Measurements from ENCODE around the gene BCAP29.
"Not testable (repeated sequence)": the region's sequence is repeated elsewhere in the genome, so short reads cannot be mapped to it uniquely, and the experiment has no call there.

BCAP29 gene

GRCh38 chr7:107628461-107629064 is 48.5 kb downstream of the BCAP29 start:
- DNase-seq = no peak

- DNase-seq = no peak
Measured at GRCh38 chr7:107630342-107630741, 50.3 kb downstream of the BCAP29 start.

DNA sequence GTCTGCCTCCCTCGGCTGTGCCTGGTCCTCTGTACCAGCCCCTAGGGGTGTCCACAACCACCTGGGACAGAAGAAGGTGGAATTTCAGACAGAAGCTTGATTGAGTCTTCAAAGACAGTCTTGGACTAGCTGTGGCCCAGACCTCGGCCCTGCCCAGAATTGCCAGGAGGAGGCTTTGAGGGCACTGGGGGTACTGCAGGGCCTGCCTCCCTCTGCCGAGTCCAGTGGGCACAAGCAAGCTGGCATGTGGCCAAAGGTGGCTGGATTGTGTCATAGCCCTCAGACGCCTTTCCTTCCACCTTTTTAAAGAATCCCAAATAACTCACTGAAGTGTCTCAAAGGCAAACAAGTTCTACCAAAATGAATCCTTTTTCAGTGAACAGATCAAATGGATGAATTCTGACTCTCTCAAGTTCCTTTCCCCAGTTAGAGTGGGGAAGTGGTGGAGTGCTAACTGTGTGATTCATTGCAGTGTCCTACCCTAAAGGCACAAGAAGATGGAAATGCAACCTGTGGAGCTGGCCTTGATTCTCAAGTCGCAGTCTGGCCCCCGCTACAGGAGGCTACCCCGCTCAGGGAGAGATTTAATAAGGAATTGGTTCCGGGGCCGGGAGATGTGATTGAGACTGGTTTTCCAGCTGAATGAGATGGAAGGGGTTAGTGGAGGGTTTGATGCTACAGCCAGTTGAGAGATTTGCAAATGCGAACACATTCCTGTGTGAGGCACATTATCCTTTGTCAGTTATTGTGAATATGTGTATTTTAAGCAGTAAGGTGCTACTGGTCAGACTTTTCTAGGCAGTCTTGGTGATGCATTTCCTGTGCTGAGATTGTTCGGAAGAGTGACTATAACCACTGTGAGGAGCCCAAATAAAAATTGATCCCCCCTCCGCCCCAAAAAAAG is 51.8 kb downstream of the BCAP29 start:
- DNase-seq = no peak

DNA sequence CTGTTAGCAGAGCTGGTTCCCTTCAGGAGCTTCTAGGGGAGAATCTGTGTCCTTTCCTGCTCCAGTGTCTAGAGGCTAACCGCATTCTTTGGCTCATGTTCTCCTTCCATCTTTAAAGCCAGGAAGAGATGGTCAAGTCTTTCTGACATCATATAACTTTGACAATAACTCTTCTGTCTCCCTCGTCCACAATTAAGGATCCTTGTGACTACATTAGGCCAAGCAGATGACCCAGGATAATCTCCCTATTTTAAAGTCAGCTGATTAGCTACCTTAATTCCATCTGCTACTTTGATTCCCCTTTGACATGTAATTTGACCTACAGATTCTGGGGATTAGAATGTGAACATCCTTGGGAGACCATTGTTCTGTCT is 52.4 kb downstream of the BCAP29 start:
- no peak for DNase-seq

- no peak for DNase-seq
Measured at GRCh38 chr7:107638594-107638993, 58.5 kb downstream of the BCAP29 start.

DNA sequence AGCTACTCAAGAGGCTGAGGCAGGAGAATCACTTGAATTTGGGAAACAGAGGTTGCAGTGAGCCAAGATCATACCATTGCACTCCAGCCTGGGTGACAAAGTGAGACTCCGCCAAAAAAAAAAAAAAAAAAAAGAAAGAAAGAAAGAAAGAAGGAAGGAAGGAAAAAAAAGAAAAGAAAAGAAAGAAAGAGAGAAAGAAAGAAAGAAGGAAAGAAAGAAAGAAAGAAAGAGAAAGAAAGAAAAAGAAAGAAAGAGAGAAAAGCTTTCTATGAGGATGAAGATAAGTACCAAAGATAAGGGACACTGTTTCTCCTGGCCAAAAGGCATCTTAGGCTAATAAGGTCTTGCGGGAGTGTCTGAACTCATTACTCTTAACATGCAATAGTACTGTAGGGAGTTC is 59.0 kb downstream of the BCAP29 start:
- DNase-seq = not testable (repeated sequence)

GRCh38 chr7:107641676-107642075 is 61.6 kb downstream of the BCAP29 start:
- no peak for DNase-seq

DNA sequence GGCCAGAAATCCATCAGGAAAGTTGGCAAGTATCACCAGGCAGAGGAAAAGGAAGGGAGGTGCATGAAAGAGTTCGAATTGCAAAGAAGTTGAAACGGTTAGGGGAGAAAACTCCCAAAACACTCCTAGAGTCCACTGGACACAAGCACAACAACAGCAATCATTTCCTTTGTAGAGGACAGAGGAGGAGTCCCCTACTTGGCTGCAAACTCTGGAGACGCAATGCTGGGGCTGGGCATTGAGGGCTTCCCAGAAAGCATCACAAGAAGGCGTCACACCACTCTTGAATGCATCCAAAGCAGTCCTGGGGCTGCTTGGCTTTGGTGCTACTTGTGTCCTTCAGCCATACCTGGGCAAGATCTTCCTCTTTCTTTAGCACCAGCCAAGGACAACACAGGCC is 62.5 kb downstream of the BCAP29 start:
- no peak for DNase-seq

DNA sequence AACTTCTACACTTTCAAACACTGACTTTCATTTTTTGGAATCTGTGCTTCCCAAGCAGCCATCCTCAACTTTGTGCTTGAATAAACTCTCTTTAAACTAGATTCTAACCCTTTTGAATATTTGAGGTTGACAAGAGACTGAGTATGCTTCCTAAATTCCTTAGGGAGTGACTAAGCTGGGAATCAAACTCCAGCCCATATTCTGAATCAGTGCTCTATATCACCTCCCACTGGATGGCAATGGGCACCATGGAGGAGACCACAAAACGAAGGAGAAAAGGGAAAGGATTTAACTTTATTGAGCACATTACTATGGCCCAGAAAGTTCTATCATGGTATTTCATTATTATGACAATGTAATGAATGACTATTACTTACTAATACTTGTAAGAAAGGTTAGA is 63.4 kb downstream of the BCAP29 start:
- DNase-seq = no peak

GRCh38 chr7:107643938-107644308 is 63.9 kb downstream of the BCAP29 start:
- DNase-seq = no peak

- no peak for DNase-seq
Measured at GRCh38 chr7:107644309-107644974, 64.4 kb downstream of the BCAP29 start.

DNA sequence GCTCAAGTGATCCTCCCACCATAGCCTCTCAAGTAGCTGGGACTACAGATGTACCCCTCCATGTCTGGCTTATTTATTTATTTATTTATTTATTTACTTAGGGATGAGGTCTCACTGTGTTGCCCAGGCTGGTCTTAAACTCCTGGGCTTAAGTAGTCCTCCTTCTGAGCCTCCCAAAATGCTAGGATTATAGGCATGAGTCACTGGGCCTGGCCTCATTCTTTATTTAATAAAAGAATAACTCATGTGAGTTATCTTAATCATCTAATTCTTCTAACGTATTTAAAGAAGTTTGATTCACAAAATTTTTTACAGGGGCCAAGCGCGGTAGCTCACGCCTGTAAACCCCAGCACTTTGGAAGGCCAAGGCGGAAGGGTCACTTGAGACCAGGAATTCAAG is 72.6 kb downstream of the BCAP29 start:
- DNase-seq = no peak

GRCh38 chr7:107658467-107658866 is 78.4 kb downstream of the BCAP29 start:
- DNase-seq = no peak

DNA sequence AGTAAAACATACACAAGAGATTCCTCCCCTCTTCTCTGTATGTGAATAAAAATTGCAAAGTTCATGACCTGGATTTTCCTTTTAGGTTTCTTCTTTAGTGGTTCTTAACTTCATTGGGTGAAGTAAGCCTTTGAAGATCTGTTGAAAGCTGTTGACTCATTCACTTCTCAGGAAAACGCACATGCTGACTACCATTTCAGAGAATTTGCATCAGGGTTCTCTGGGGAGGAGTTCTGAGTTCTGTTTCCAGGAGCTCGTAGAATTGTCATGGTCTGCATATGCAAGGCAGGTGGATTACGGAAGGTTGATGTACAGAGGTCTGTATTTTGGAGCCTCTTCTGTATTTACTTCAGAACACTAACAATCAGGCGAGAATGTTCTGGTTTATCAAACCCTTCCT is 79.6 kb downstream of the BCAP29 start:
- peak; percentile 75 for DNase-seq

- DNase-seq = peak; percentile 53
Measured at GRCh38 chr7:107660381-107661080, 80.5 kb downstream of the BCAP29 start, which contains the start of gene SLC26A4. Gene SLC26A4, plus strand, starts transcription at chr7:107660828. Its CDS starts 814 bp downstream, at chr7:107661642.

DNA sequence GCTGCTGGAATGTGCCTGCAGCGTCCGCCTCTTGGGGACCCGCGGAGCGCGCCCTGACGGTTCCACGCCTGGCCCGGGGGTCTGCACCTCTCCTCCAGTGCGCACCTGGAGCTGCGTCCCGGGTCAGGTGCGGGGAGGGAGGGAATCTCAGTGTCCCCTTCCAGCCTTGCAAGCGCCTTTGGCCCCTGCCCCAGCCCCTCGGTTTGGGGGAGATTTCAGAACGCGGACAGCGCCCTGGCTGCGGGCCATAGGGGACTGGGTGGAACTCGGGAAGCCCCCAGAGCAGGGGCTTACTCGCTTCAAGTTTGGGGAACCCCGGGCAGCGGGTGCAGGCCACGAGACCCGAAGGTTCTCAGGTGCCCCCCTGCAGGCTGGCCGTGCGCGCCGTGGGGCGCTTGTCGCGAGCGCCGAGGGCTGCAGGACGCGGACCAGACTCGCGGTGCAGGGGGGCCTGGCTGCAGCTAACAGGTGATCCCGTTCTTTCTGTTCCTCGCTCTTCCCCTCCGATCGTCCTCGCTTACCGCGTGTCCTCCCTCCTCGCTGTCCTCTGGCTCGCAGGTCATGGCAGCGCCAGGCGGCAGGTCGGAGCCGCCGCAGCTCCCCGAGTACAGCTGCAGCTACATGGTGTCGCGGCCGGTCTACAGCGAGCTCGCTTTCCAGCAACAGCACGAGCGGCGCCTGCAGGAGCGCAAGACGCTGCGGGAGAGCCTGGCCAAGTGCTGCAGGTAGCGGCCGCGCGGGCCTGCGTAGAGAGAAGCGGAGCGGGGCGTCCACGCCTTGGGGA is 81.2 kb downstream of the BCAP29 start:
- peak; percentile 63 for DNase-seq

DNA sequence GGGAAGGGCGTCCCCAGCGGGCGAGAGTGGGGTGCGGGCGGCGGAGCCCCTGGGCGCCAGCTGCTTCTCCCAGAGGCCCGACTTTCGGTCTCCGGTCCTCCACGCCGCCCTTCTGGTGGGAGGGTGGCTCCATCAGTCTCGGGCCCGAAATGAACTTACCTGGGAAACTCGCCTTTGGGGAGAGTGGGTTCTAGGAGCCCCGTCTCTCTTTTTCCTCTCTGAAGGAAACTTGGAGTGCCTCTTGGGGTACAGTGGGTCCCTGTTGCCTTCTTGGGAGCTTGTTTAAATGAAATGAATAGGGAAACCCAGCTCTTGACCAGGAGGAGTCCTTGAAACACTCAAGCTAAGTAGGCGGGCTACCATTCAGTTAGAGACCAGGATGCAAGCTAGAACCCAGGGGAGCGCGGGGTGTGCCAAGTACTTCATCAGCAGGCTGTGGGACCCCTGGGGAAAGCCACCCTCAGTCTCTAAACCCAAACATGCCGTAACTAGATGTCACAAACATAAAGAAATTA is 81.9 kb downstream of the BCAP29 start:
- no peak for DNase-seq

DNA sequence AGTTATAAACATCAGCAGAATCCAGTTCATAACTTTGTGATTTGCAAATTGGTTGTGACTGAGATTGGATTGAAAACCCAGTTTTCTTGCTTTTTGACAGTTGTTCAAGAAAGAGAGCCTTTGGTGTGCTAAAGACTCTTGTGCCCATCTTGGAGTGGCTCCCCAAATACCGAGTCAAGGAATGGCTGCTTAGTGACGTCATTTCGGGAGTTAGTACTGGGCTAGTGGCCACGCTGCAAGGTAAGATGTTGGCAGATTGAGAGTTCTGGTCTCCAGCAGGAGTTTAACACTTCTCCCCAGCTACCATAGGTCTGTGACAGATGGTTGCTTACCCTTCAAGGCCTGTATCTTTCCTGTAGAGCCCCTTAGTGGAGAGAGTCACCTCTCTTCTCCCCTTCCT is 83.2 kb downstream of the BCAP29 start:
- DNase-seq = no peak

- no peak for DNase-seq
Measured at GRCh38 chr7:107666790-107667189, 86.7 kb downstream of the BCAP29 start.

DNA sequence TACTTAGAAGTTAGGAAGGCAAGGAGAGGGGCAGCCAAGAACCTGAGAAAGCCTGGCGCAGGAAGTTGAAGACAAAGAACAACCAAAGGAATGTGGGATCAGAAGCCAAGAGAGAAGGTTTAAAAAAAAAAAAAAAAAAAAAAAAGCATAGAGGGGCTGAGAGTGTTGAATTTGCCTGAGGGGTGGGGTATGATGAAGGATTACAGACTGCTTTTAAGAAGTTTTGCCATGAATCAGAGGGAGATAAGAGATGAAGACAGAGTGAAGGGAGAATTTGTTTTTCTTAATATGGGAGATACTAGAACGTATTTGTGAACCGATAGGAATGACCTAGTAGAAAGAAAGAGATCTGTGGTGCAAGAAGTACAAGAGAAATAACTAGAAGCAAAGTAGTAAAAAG is 87.3 kb downstream of the BCAP29 start:
- DNase-seq = no peak

DNA sequence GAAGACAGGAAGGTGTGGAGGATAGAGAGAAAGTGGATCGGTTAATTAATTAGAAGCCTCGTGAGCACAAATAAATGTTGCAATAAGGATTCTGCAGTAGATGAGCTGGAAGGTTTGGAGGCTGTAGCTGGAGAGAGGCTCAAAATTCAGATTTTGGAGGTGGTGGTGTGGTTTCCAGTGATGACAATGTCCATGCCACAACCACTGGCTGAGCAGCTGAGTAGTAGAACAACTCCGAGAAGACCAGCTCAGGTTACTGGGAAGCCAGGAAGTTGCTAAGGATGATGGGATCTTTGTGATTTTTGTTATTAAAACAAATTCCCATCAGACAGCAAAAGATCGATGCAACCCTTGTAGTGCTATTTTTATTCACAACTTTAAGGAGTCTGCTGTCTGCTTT is 88.2 kb downstream of the BCAP29 start:
- DNase-seq = no peak
